Neuronal stem cell (in vitro differentiated cells): ENCODE results near the gene CAMK2A.

Source experiments
- DNase-seq: peaks from one replicate; pipeline ENCODE4 v3.0.0-alpha.2; 2013; ENCODE audit warnings: low spot score
- H2AFZ ChIP-seq: one replicate; pipeline ENCODE4 v1.6.1; 2013; ENCODE audit warnings: mild to moderate bottlenecking, low read length, inconsistent platforms
- H2AK5ac ChIP-seq: 2 replicates; pipeline ENCODE4 v1.6.1; 2013; ENCODE audit warnings: low read depth, mild to moderate bottlenecking, inconsistent platforms, low read length, moderate library complexity, mixed read lengths
- H2BK120ac ChIP-seq: 2 replicates; pipeline ENCODE4 v1.6.1; 2013; ENCODE audit warnings: low read depth, mild to moderate bottlenecking, inconsistent platforms, low read length, moderate library complexity, mixed read lengths
- H2BK12ac ChIP-seq: one replicate; pipeline ENCODE4 v1.6.1; 2013; ENCODE audit warnings: low read length, inconsistent platforms
- H2BK15ac ChIP-seq: 2 replicates; pipeline ENCODE4 v1.6.1; 2013; ENCODE audit warnings: mild to moderate bottlenecking, low read length, inconsistent platforms, mixed read lengths
- H2BK5ac ChIP-seq: one replicate; pipeline ENCODE4 v1.6.1; 2013; ENCODE audit warnings: inconsistent platforms, mild to moderate bottlenecking, low read length, moderate library complexity
- H3K14ac ChIP-seq: one replicate; pipeline ENCODE4 v1.6.1; 2013; ENCODE audit warnings: low read length, inconsistent platforms
- H3K18ac ChIP-seq: 2 replicates; pipeline ENCODE4 v1.6.1; 2013; ENCODE audit warnings: low read length, inconsistent platforms
- H3K23ac ChIP-seq: 2 replicates; pipeline ENCODE4 v1.6.1; 2013; ENCODE audit warnings: low read depth, mild to moderate bottlenecking, mixed read lengths, low read length, inconsistent platforms; ENCODE audit not compliant: poor library complexity
- H3K27ac ChIP-seq: replicated peaks from 3 replicates; pipeline ENCODE4 v1.5.1; 2013; ENCODE audit warnings: low read length, inconsistent platforms
- H3K27me3 ChIP-seq, 3 experiments: 2 replicates each; pipeline ENCODE4 v1.6.1; 2013; ENCODE audit warnings: low read length in 3 of 3, mild to moderate bottlenecking in 2 of 3, inconsistent platforms in 1 of 3, low read depth in 1 of 3, mixed read lengths in 1 of 3, moderate library complexity in 1 of 3; ENCODE audit not compliant: control insufficient read depth in 3 of 3, insufficient read depth in 3 of 3
- H3K36me3 ChIP-seq, 2 donors: replicated peaks in 1 of 2; 2 replicates each; pipeline ENCODE4 v1.6.1; 2013; ENCODE audit warnings: low read length in 2 of 2; ENCODE audit not compliant: control insufficient read depth in 2 of 2, insufficient read depth in 2 of 2
- H3K4ac ChIP-seq: 2 replicates; pipeline ENCODE4 v1.6.1; 2013; ENCODE audit warnings: inconsistent platforms, mild to moderate bottlenecking, low read length, moderate library complexity
- H3K4me1 ChIP-seq, 2 donors: 1 replicate in 1 of 2; 2 replicates in 1 of 2; pipeline ENCODE4 v1.6.1; 2013; ENCODE audit warnings: low read length in 2 of 2, low read depth in 1 of 2; ENCODE audit not compliant: control insufficient read depth in 2 of 2, insufficient read depth in 1 of 2
- H3K4me2 ChIP-seq: one replicate; pipeline ENCODE4 v1.6.1; 2013; ENCODE audit warnings: mild to moderate bottlenecking, low read length, inconsistent platforms; ENCODE audit not compliant: insufficient read depth, poor library complexity, severe bottlenecking
- H3K4me3 ChIP-seq, 2 donors: 2 replicates each; pipeline ENCODE4 v1.5.1; 2013; ENCODE audit warnings: low read length in 2 of 2, mild to moderate bottlenecking in 2 of 2, inconsistent platforms in 1 of 2, moderate library complexity in 1 of 2
- H3K79me1 ChIP-seq: one replicate; pipeline ENCODE4 v1.6.1; 2013; ENCODE audit warnings: low read depth, mild to moderate bottlenecking, inconsistent platforms, low read length, moderate library complexity
- H3K9ac ChIP-seq: one replicate; pipeline ENCODE4 v1.6.1; 2013; ENCODE audit warnings: mild to moderate bottlenecking, low read depth, low read length, inconsistent platforms; ENCODE audit not compliant: poor library complexity
- H3K9me3 ChIP-seq, 2 donors: replicated peaks in 1 of 2; 2 replicates each; pipeline versions ENCODE3 to v1.6.1; 2013; ENCODE audit warnings: low read length in 2 of 2, mild to moderate bottlenecking in 2 of 2, inconsistent platforms in 1 of 2, low read depth in 1 of 2, mixed read lengths in 1 of 2, moderate library complexity in 1 of 2; ENCODE audit not compliant: control insufficient read depth in 2 of 2, insufficient read depth in 1 of 2
- H4K8ac ChIP-seq: one replicate; pipeline ENCODE4 v1.6.1; 2013; ENCODE audit warnings: low read depth, mild to moderate bottlenecking, inconsistent platforms, low read length, moderate library complexity
- H4K91ac ChIP-seq: one replicate; pipeline ENCODE4 v1.6.1; 2013; ENCODE audit warnings: low read length, low read depth, mild to moderate bottlenecking, inconsistent platforms; ENCODE audit not compliant: poor library complexity
- WGBS, 2 donors: extraction: QIAGEN DNeasy Blood & Tissue Kit; methylation state at CpG; one replicate each; pipeline ENCODE4 v1.1.7; 2013; ENCODE audit warnings: missing lambda C conversion rate in 2 of 2, mixed read lengths in 1 of 2; ENCODE audit not compliant: insufficient read length in 2 of 2, insufficient replicate concordance in 1 of 2; ENCODE audit errors: extremely low coverage in 2 of 2; 5-methylcytosine and 5-hydroxymethylcytosine counted together

Gene CAMK2A

GRCh38 chr5:150239099-150239793 lies 50.3 kb downstream of the CAMK2A start:
- no peak overlapping the region for H3K4ac ChIP-seq
- peak overlapping the region; percentile 76 for H2AK5ac ChIP-seq
- no peak overlapping the region for H3K14ac ChIP-seq
- no peak overlapping the region for H2BK5ac ChIP-seq
- H4K8ac ChIP-seq = no peak overlapping the region
- H3K4me3 ChIP-seq = peak overlapping the region in 1 of 2 donors; percentile 26
- WGBS, 2 donors = no CpG with 5 or more reads among the region's 21 CpGs
- H3K4me1 ChIP-seq = peaks cover 10 to 18% of the 10 kb centered on the region in 2 donors
- H3K9me3 ChIP-seq = no peaks in the 10 kb centered on the region
- no peaks in the 10 kb centered on the region for H3K27me3 ChIP-seq
- H2BK120ac ChIP-seq = no peak overlapping the region
- no peak overlapping the region for H3K9ac ChIP-seq
- H2AFZ ChIP-seq = no peak overlapping the region
- H3K23ac ChIP-seq = no peak overlapping the region
- peak overlapping the region; percentile 79 for H2BK15ac ChIP-seq
- H3K36me3 ChIP-seq = no peaks in the 10 kb centered on the region
- no peaks in the 10 kb centered on the region for H3K79me1 ChIP-seq
- no peak for DNase-seq
- H4K91ac ChIP-seq = no peak overlapping the region
- H3K4me2 ChIP-seq = no peak overlapping the region
- peak overlapping the region; percentile 34 for H3K18ac ChIP-seq
- no peak overlapping the region for H2BK12ac ChIP-seq
- no peak overlapping the region for H3K27ac ChIP-seq

DNA sequence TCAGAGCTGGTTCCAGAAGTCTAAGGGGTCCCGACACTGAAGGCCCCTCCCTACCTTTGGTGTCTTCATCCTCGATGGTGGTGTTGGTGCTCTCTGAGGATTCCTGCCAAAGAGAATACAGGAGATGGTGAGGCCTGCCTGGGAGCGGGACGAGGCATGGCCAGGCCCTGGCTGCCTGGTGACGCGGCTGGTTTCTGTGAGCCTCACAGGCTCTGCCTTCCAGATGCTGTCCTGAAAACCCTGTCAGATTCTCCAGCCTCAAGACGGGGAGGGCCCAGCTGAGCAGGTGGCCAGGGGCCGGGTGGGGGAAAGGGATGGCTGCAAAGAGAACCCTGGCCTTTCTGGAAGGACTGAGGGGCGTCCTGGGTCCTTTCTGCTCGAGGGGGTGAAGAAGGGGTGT lies 50.9 kb downstream of the CAMK2A start:
- no peak overlapping the region for H2AFZ ChIP-seq
- no peaks in the 10 kb centered on the region for H3K27me3 ChIP-seq
- H3K4me2 ChIP-seq = no peak overlapping the region
- no peak overlapping the region for H2BK5ac ChIP-seq
- H4K8ac ChIP-seq = no peak overlapping the region
- peak overlapping the region; percentile 67 for H2BK120ac ChIP-seq
- peaks cover 10 to 14% of the 10 kb centered on the region in 2 donors for H3K4me1 ChIP-seq
- no peaks in the 10 kb centered on the region for H3K36me3 ChIP-seq
- H3K4ac ChIP-seq = no peak overlapping the region
- H3K9ac ChIP-seq = no peak overlapping the region
- H3K18ac ChIP-seq = peak overlapping the region; percentile 34
- WGBS, 2 donors = no CpG with 5 or more reads among the region's 10 CpGs
- H4K91ac ChIP-seq = no peak overlapping the region
- no peak overlapping the region for H3K23ac ChIP-seq
- no peak for DNase-seq
- no peak overlapping the region for H3K27ac ChIP-seq
- H3K79me1 ChIP-seq = no peaks in the 10 kb centered on the region
- H3K4me3 ChIP-seq = no peak overlapping the region
- H2BK12ac ChIP-seq = no peak overlapping the region
- H2BK15ac ChIP-seq = peak overlapping the region; percentile 79
- H2AK5ac ChIP-seq = peak overlapping the region; percentile 76
- H3K9me3 ChIP-seq = no peaks in the 10 kb centered on the region
- H3K14ac ChIP-seq = no peak overlapping the region

DNA sequence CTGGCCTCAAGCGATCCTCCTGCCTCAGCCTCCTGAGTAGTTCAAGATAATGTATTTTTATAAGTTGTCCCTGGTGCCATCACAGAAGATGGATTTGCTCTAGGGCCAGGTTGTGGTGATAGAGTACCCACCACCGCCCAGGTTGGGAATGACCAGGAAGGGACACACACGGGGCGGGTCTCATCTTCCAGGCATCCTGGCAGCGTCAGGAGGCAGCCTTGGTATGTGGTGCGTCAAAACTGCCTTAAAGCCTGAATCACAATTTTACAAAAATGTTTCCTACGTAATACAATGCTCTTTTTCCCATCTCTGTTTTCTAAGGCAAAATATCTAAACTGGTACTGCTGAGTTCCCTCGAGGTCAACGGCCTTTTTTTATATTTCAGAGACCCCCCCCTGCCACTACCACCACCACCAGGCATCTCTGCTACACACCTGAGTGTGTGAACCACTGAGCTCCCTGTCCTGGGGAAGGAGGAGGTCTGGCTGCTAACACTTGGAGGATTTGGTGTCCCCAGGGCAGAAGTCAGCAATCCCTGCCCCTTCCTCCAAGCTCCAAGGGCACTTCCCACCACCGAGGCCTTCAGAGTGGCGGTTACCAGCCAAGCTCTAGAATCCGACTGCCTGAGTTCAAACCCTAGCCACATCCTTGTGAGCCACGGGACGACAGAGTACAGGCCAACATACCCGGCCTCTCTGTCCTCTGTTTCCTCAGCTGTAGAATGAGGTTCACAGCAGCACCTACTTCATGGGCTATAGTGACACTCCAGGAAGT lies 52.4 kb downstream of the CAMK2A start:
- Histone ChIP-seq H2BK120ac (no peak overlapping the region), H3K36me3 (no peaks in the 10 kb centered on the region), H3K4me2 (no peak overlapping the region), H4K91ac (no peak overlapping the region), H3K27me3 (no peaks in the 10 kb centered on the region), H2AFZ (no peak overlapping the region), H3K23ac (no peak overlapping the region), H2BK12ac (no peak overlapping the region), H2BK5ac (no peak overlapping the region), H3K18ac (no peak overlapping the region), H4K8ac (no peak overlapping the region), H3K4ac (no peak overlapping the region), H3K14ac (no peak overlapping the region), H3K27ac (no peak overlapping the region), H3K9me3 (no peaks in the 10 kb centered on the region), H3K9ac (no peak overlapping the region), H2BK15ac (no peak overlapping the region), H3K79me1 (no peaks in the 10 kb centered on the region), H3K4me1 (peaks cover 3 to 8% of the 10 kb centered on the region in 2 donors), H3K4me3 (no peak overlapping the region), H2AK5ac (no peak overlapping the region)
- WGBS, 2 donors = no CpG with 5 or more reads among the region's 15 CpGs
- no peak for DNase-seq

DNA sequence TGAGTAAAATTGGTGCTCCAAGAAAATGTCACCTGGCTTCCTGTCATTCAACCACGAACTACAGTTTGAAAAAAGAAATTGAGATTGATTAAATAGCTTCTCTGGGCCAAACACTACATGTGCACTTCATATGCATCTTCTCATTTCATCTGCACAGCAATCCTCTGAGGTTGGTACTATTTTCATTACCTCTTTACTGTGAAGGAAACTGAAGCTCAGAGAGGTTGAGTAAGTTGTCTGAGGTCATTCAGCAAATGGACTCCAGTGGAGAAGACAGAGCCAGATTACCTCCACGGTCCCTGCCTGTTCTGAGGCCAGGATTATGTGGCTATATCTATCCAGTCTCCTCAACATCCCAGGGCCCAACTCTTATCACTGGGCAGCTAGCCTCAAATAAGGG lies 53.3 kb downstream of the CAMK2A start:
- Histone ChIP-seq H3K9me3 (no peaks in the 10 kb centered on the region), H4K91ac (no peak overlapping the region), H3K4me1 (peaks cover 0 to under 1% of the 10 kb centered on the region in 2 donors), H3K4ac (no peak overlapping the region), H3K14ac (no peak overlapping the region), H2BK5ac (no peak overlapping the region), H3K4me2 (no peak overlapping the region), H3K9ac (no peak overlapping the region), H3K4me3 (no peak overlapping the region), H2AK5ac (no peak overlapping the region), H3K79me1 (no peaks in the 10 kb centered on the region), H3K27ac (no peak overlapping the region), H4K8ac (no peak overlapping the region), H3K23ac (no peak overlapping the region), H2BK15ac (no peak overlapping the region), H3K18ac (no peak overlapping the region), H3K36me3 (no peaks in the 10 kb centered on the region), H2BK12ac (no peak overlapping the region), H3K27me3 (no peaks in the 10 kb centered on the region), H2AFZ (no peak overlapping the region), H2BK120ac (no peak overlapping the region)
- no CpG with 5 or more reads among the region's 2 CpGs for WGBS, 2 donors
- no peak for DNase-seq
